A549 (cell line): Measurements from ENCODE around the gene ABTB1. TPM values are rescaled to one million over a fixed set of nuclear protein-coding genes. Genes with fewer than 3 reads are reported as not detected.

Experiments used
- ATAC-seq, 2 experiments: fragments of 200-7000 bp in 1 of 2; fragments of >200 bp in 1 of 2; cut with Nextera tagmentation in 1 of 2; cut with Tn5 transposase in 1 of 2; 3 replicates each; pipeline versions ENCODE4 v1.8.0 to v1.9.1; 2018 to 2020; ENCODE audit warnings: mild to moderate bottlenecking in 1 of 2, moderate library complexity in 1 of 2
- CTCF ChIA-PET: fragments of 300-600 bp; sonication (Branson Sonifier 250); formaldehyde crosslinking; extraction: SDS; loops from one replicate; lab custom pipeline; 2021; ENCODE audit warnings: antibody characterized with exemption, inconsistent platforms; lab: Yijun Ruan, JAX
- POLR2A ChIA-PET: fragments of 350-600 bp; formaldehyde crosslinking; extraction: SDS; loops from one replicate; lab custom pipeline; 2021; ENCODE audit warnings: antibody characterized with exemption, inconsistent platforms; lab: Yijun Ruan, JAX
- DNase-seq, 2 experiments: peaks; one replicate each; pipeline versions ENCODE4 v3.0.0 to v3.0.0-alpha.2; 2011 to 2016; ENCODE audit warnings: low read depth in 1 of 2, low spot score in 1 of 2
- FAIRE-seq: peaks from 2 replicates; lab custom pipeline; 2011; peaks lifted over from hg19 to GRCh38; lab: Jason Lieb, UNC
- H3K27ac ChIP-seq, 2 experiments: fragments of >200 bp; sonication (Bioruptor Twin); formaldehyde crosslinking; 3 replicates each; pipeline ENCODE4 v1.5.1; 2016 to 2017
- H3K4me1 ChIP-seq: fragments of >200 bp; sonication (Bioruptor Twin); formaldehyde crosslinking; 3 replicates; pipeline ENCODE4 v1.6.1; 2016
- H3K4me2 ChIP-seq: fragments of >200 bp; sonication (Bioruptor Twin); formaldehyde crosslinking; 3 replicates; pipeline ENCODE4 v1.6.1; 2016
- H3K4me3 ChIP-seq: fragments of >200 bp; sonication (Bioruptor Twin); formaldehyde crosslinking; 3 replicates; pipeline ENCODE4 v1.5.1; 2016
- H3K9me3 ChIP-seq: fragments of >200 bp; sonication (Bioruptor Twin); formaldehyde crosslinking; 3 replicates; pipeline ENCODE4 v1.6.1; 2016
- ATOH8 ChIP-seq: fragments of 250-450 bp; sonication (Bioruptor Pico); IDR thresholded peaks from 2 replicates; pipeline ENCODE4 v1.5.0; 2020; ENCODE audit warnings: low read depth, mild to moderate bottlenecking, moderate library complexity
- BHLHE40 ChIP-seq: IDR thresholded peaks from 2 replicates; pipeline ENCODE4 v1.6.1; 2012; ENCODE audit warnings: low read depth, low read length, inconsistent platforms
- CBX8 ChIP-seq: fragments of 200-600 bp; sonication (generic); IDR thresholded peaks from 2 replicates; pipeline ENCODE4 v1.6.1; 2016
- CHD2 ChIP-seq: fragments of 150-350 bp; IDR thresholded peaks from 2 replicates; pipeline ENCODE4 v1.6.1; 2014; ENCODE audit warnings: low read length; ENCODE audit not compliant: partially characterized antibody
- CTCF ChIP-seq: fragments of >200 bp; sonication (Bioruptor Twin); formaldehyde crosslinking; IDR thresholded peaks from 3 replicates; pipeline ENCODE4 v1.5.1; 2016
- E2F6 ChIP-seq: IDR thresholded peaks from 2 replicates; pipeline ENCODE4 v1.6.1; 2012; ENCODE audit warnings: low read depth, borderline replicate concordance
- EHMT2 ChIP-seq: fragments of 200-600 bp; sonication (generic); IDR thresholded peaks from 2 replicates; pipeline ENCODE4 v1.6.1; 2016; ENCODE audit warnings: antibody characterized with exemption, low read depth, mild to moderate bottlenecking, moderate library complexity
- ELK1 ChIP-seq: fragments of 150-350 bp; IDR thresholded peaks from 2 replicates; pipeline ENCODE4 v1.6.1; 2014; ENCODE audit warnings: low read depth, mild to moderate bottlenecking, low read length
- ESRRA ChIP-seq: fragments of 150-350 bp; IDR thresholded peaks from 2 replicates; pipeline ENCODE4 v1.6.1; 2014; ENCODE audit warnings: mild to moderate bottlenecking, low read length, borderline replicate concordance
- FOSL2 ChIP-seq, 2 experiments: fragments of 450-650 bp in 1 of 2; fragments of >200 bp in 1 of 2; sonication (Bioruptor Twin) in 1 of 2; formaldehyde crosslinking; IDR thresholded peaks; 2 replicates each; pipeline versions ENCODE4 v1.5.0 to v1.6.1; 2016 to 2020; ENCODE audit warnings: mild to moderate bottlenecking in 1 of 2, moderate library complexity in 1 of 2
- FOXS1 ChIP-seq: fragments of 250-450 bp; sonication (Bioruptor Pico); IDR thresholded peaks from 2 replicates; pipeline ENCODE4 v1.5.0; 2020; ENCODE audit warnings: mild to moderate bottlenecking, moderate library complexity
- HOXA7 ChIP-seq: fragments of 250-450 bp; sonication (Bioruptor Pico); IDR thresholded peaks from 2 replicates; pipeline ENCODE4 v1.5.0; 2020; ENCODE audit warnings: mild to moderate bottlenecking, moderate library complexity
- JUN ChIP-seq, 2 experiments: fragments of >200 bp; sonication (Bioruptor Twin); formaldehyde crosslinking; IDR thresholded peaks; 2 replicates in 1 of 2; 3 replicates in 1 of 2; pipeline ENCODE4 v1.6.1; 2016 to 2017
- KDM1A ChIP-seq: fragments of 200-600 bp; sonication (generic); IDR thresholded peaks from 2 replicates; pipeline ENCODE4 v1.6.1; 2016; ENCODE audit warnings: low read depth, mild to moderate bottlenecking
- KDM5A ChIP-seq: fragments of 200-600 bp; sonication (generic); IDR thresholded peaks from 2 replicates; pipeline ENCODE4 v1.6.1; 2016; ENCODE audit warnings: antibody characterized with exemption, mild to moderate bottlenecking
- MAX ChIP-seq: IDR thresholded peaks from 2 replicates; pipeline ENCODE4 v1.6.1; 2012
- MYC ChIP-seq: IDR thresholded peaks from 2 replicates; pipeline ENCODE4 v1.6.1; 2012; ENCODE audit warnings: mild to moderate bottlenecking, inconsistent platforms, low read length, improper control_type of control experiment, borderline replicate concordance
- NR3C1 ChIP-seq: fragments of >200 bp; sonication (Bioruptor Twin); formaldehyde crosslinking; IDR thresholded peaks from 3 replicates; pipeline ENCODE4 v1.6.1; 2017
- PBX3 ChIP-seq: IDR thresholded peaks from 2 replicates; pipeline ENCODE4 v1.6.1; 2012
- POLR2A ChIP-seq: IDR thresholded peaks from 2 replicates; pipeline ENCODE4 v1.6.1; 2012; ENCODE audit warnings: mild to moderate bottlenecking, low read length
- POLR2AphosphoS2 ChIP-seq: conservative IDR thresholded peaks from 2 replicates; pipeline ENCODE4 v1.6.1; 2012; ENCODE audit warnings: low read length, improper control_type of control experiment, inconsistent platforms
- RAD21 ChIP-seq, 2 experiments: fragments of >200 bp in 1 of 2; sonication (Bioruptor Twin) in 1 of 2; formaldehyde crosslinking in 1 of 2; IDR thresholded peaks in 1 of 2; conservative IDR thresholded peaks in 1 of 2; 2 replicates in 1 of 2; 3 replicates in 1 of 2; pipeline ENCODE4 v1.6.1; 2012 to 2018; ENCODE audit warnings: inconsistent platforms in 1 of 2
- SREBF2 ChIP-seq: fragments of 450-650 bp; IDR thresholded peaks from 2 replicates; pipeline ENCODE4 v1.6.1; 2014; ENCODE audit warnings: mild to moderate bottlenecking, moderate library complexity
- TP53 ChIP-seq: fragments of 250-450 bp; sonication (Bioruptor Pico); IDR thresholded peaks from 2 replicates; pipeline ENCODE4 v1.5.0; 2021; ENCODE audit warnings: mild to moderate bottlenecking, moderate library complexity
- USF2 ChIP-seq: fragments of 450-650 bp; IDR thresholded peaks from 2 replicates; pipeline ENCODE4 v1.6.1; 2014; ENCODE audit warnings: antibody characterized with exemption
- ZC3H11A ChIP-seq: fragments of 450-650 bp; IDR thresholded peaks from 2 replicates; pipeline ENCODE4 v1.6.1; 2014; ENCODE audit warnings: antibody characterized with exemption, mild to moderate bottlenecking
- ZFP36 ChIP-seq: fragments of 450-650 bp; IDR thresholded peaks from 2 replicates; pipeline ENCODE4 v1.6.1; 2014; ENCODE audit warnings: borderline replicate concordance; ENCODE audit not compliant: partially characterized antibody
- ZSCAN20 ChIP-seq: fragments of 250-450 bp; sonication (Bioruptor Pico); IDR thresholded peaks from 2 replicates; pipeline ENCODE4 v1.8.0; 2022; ENCODE audit warnings: mild to moderate bottlenecking, moderate library complexity
- WGBS: methylation state at CpG from one replicate; pipeline ENCODE4 v1.1.6; 2017; ENCODE audit errors: missing lambda C conversion rate; 5-methylcytosine and 5-hydroxymethylcytosine counted together
- polyA plus RNA-seq, 4 experiments: library from polyadenylated mRNA; depleted of rRNA in 3 of 4; stranded (reverse); fragments of >200 nt; fragmentation: RNase III in 1 of 4; extraction: RNeasy Plus Mini Kit Qiagen cat#74134 plus additional on column Dnase treatment in 1 of 4; gene quantifications; 2 replicates in 3 of 4; 3 replicates in 1 of 4; pipeline ENCODE4 v1.2.3, GENCODE V29; 2011 to 2017

The ABTB1 gene
- polyA plus RNA-seq, 2 of the 4 experiments (the other 2 are of a cell fraction) = 9.7 to 13.2 TPM

- no peaks in the 10 kb centered on the region for H3K4me1 ChIP-seq
- ATAC-seq = no peak
- ChIA-PET POLR2A (no interaction called here), CTCF (interaction anchor here (3.3 to 3.5 kb wide), 2 partner anchors 14 to 63 kb away, joined by 11 to 13 read pairs; no protein-coding TSS in a partner anchor)
- H3K27ac ChIP-seq = no peak overlapping the region
- H3K9me3 ChIP-seq = no peaks in the 10 kb centered on the region
- no peak overlapping the region for H3K4me2 ChIP-seq
- no peak overlapping the region for H3K4me3 ChIP-seq
- TF ChIP-seq EHMT2 (no peak), POLR2AphosphoS2 (no peak), SREBF2 (no peak), MYC (no peak), KDM1A (no peak), ZC3H11A (no peak), TP53 (no peak), HOXA7 (no peak), RAD21 (conservative IDR thresholded peaks at IDR 0.05 in 1 of 2, IDR thresholded peaks at IDR 0.05 in 1 of 2) (no peak), NR3C1 (no peak), FOXS1 (no peak), KDM5A (no peak), CBX8 (no peak), BHLHE40 (no peak), ELK1 (no peak), ESRRA (no peak)
- FAIRE-seq = no peak
- no peak for DNase-seq
Measured at GRCh38 chr3:127637971-127638370, 34.8 kb upstream of the ABTB1 start.

GRCh38 chr3:127639173-127640041 is 33.3 kb upstream of the ABTB1 start:
- Histone ChIP-seq H3K4me1 (no peaks in the 10 kb centered on the region), H3K9me3 (no peaks in the 10 kb centered on the region), H3K4me3 (no peak overlapping the region), H3K4me2 (no peak overlapping the region), H3K27ac (no peak overlapping the region)
- ChIA-PET POLR2A (no interaction called here), CTCF (interaction anchor here (3.5 kb wide), 1 partner anchor 12 kb away, joined by 13 read pairs; no protein-coding TSS in a partner anchor)
- DNase-seq (no peak), ATAC-seq (no peak), FAIRE-seq (no peak)
- no peak for TF ChIP-seq JUN (IDR thresholded peaks at IDR 0.05)
- TF ChIP-seq ATOH8 (CRISPR knock-in tag) = no peak
- no peak for TF ChIP-seq FOXS1
- no peak for TF ChIP-seq CTCF
- TF ChIP-seq FOSL2 (IDR thresholded peaks at IDR 0.05) = no peak
- no peak for TF ChIP-seq FOSL2 (CRISPR knock-in tag; IDR thresholded peaks at IDR 0.05)
- TF ChIP-seq EHMT2 = no peak
- no peak for TF ChIP-seq MAX
- TF ChIP-seq BHLHE40 = no peak
- TF ChIP-seq USF2 = no peak
- TF ChIP-seq TP53 = no peak
- no peak for TF ChIP-seq ZFP36
- TF ChIP-seq POLR2A = no peak
- no peak for TF ChIP-seq PBX3
- no peak for TF ChIP-seq KDM5A
- no peak for TF ChIP-seq NR3C1
- TF ChIP-seq E2F6 = no peak
- TF ChIP-seq CHD2 = no peak
- TF ChIP-seq ZSCAN20 (CRISPR knock-in tag) = no peak
- WGBS = 78% methylated on average over 5 of the region's 5 CpGs
